Smooth muscle cell (in vitro differentiated cells): ENCODE data around the gene FLT1. TPM values are rescaled to one million over a fixed set of nuclear protein-coding genes. Genes with fewer than 3 reads are reported as not detected.

Experiments
- DNase-seq: peaks from one replicate; lab custom pipeline; 2025; ENCODE audit not compliant: unreplicated experiment; lab: John Stamatoyannopoulos, UW
- H2AFZ ChIP-seq: fragments of 200-600 bp; sonication (generic); 2 replicates; pipeline ENCODE4 v1.6.0; 2016; ENCODE audit warnings: antibody characterized with exemption, low read depth, mild to moderate bottlenecking
- H3F3A ChIP-seq: fragments of 200-600 bp; sonication (generic); 2 replicates; pipeline ENCODE4 v1.6.0; 2017; ENCODE audit warnings: antibody characterized with exemption, low read depth
- H3K27ac ChIP-seq: fragments of 200-600 bp; sonication (generic); 2 replicates; pipeline ENCODE4 v1.5.1; 2016; ENCODE audit warnings: low read depth, mild to moderate bottlenecking
- H3K27me3 ChIP-seq: fragments of 200-600 bp; sonication (generic); 2 replicates; pipeline ENCODE4 v1.6.1; 2016; ENCODE audit warnings: low read depth, mild to moderate bottlenecking
- H3K36me3 ChIP-seq: fragments of 200-600 bp; sonication (generic); 2 replicates; pipeline ENCODE4 v1.5.1; 2016; ENCODE audit warnings: low read depth
- H3K4me1 ChIP-seq: fragments of 200-600 bp; sonication (generic); 2 replicates; pipeline ENCODE4 v1.5.1; 2016; ENCODE audit warnings: low read depth
- H3K4me2 ChIP-seq: fragments of 200-600 bp; sonication (generic); 2 replicates; pipeline ENCODE4 v1.6.0; 2016; ENCODE audit warnings: mild to moderate bottlenecking
- H3K4me3 ChIP-seq: fragments of 200-600 bp; sonication (generic); 2 replicates; pipeline ENCODE4 v1.5.1; 2016; ENCODE audit warnings: mild to moderate bottlenecking
- H3K79me2 ChIP-seq: fragments of 200-600 bp; sonication (generic); 2 replicates; pipeline ENCODE4 v1.6.0; 2016; ENCODE audit warnings: low read depth, mild to moderate bottlenecking
- H3K9ac ChIP-seq: fragments of 200-600 bp; sonication (generic); 2 replicates; pipeline ENCODE4 v1.6.0; 2016; ENCODE audit warnings: low read depth
- H3K9me3 ChIP-seq: fragments of 200-600 bp; sonication (generic); replicated peaks from 2 replicates; pipeline ENCODE4 v1.5.1; 2016; ENCODE audit warnings: low read depth
- H4K20me1 ChIP-seq: fragments of 200-600 bp; sonication (generic); 2 replicates; pipeline ENCODE4 v1.6.0; 2016; ENCODE audit warnings: low read depth
- WGBS: methylation state at CpG from one replicate; pipeline ENCODE4 v1.1.7; 2016; ENCODE audit warnings: low lambda C conversion rate; 5-methylcytosine and 5-hydroxymethylcytosine counted together
- polyA plus RNA-seq: library from polyadenylated mRNA; unstranded; fragments of >200 nt; fragmentation: Nextera tagmentation; extraction: Ambion mirVana; gene quantifications from 2 replicates; pipeline ENCODE4 v1.2.1, GENCODE V29; 2016
- total RNA-seq: library from RNA; depleted of rRNA; stranded (reverse); fragments of >200 nt; gene quantifications from 2 replicates; pipeline ENCODE4 v1.2.3, GENCODE V29; 2014
- TF ChIP-seq, protein P1 (sequence below): fragments of 200-600 bp; sonication (generic); IDR thresholded peaks from 2 replicates; pipeline ENCODE4 v1.5.1; 2017; ENCODE audit warnings: borderline replicate concordance, mild to moderate bottlenecking, antibody characterized with exemption; ENCODE audit not compliant: insufficient read depth, poor library complexity, severe bottlenecking

Gene FLT1
- total and polyA plus RNA-seq, 2 experiments from 2014 or later, result 495 to 738 TPM

DNA sequence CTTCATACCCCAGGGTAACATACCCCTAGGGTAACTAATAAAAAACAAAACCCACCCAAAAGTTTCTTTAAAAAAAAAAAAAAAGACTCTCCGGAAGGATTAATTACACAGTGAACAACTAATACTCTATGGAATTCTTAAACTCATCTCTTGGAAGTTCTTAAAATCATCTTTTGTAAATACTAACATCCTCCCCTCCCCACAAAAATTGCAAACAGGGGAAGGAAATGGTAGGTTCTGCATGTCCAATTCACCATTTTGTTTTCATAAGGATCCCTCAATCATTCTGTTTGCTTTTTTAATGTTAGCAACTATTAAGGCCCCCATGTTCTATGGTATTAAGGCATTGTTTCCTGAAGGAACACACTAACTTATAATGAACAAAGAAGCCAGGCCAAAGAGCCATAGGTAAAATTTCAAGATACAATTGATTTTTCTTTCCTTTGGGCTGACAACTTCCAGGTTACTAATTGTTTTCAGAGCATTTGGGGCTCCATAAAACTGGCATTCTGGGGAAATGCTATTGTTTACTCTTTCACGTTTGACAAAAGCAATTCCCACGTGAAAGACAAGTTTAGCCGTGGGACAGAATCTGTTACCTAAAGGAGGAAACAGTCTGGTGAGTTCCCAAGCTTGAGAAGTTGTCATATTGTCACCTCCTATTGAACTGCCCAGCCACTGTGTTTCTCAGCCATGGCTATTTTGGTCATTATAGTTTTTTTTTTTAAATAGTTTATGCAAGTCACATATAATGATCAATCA is 107.0 kb downstream of the FLT1 start:
- no peak overlapping the region for H3K4me3 ChIP-seq
- H3K4me2 ChIP-seq, result peak overlapping the region; percentile 7
- H3K36me3 ChIP-seq, result peaks cover 16% of the 10 kb centered on the region
- peaks cover 59% of the 10 kb centered on the region for H4K20me1 ChIP-seq
- H3K27me3 ChIP-seq, result no peaks in the 10 kb centered on the region
- DNase-seq, result no peak
- peaks cover 11% of the 10 kb centered on the region for H3K79me2 ChIP-seq
- H3F3A ChIP-seq, result peaks cover 49% of the 10 kb centered on the region
- peak overlapping the region; percentile 63 for H3K27ac ChIP-seq
- peaks cover 11% of the 10 kb centered on the region for H3K4me1 ChIP-seq
- H3K9me3 ChIP-seq, result no peaks in the 10 kb centered on the region
- WGBS, result 58% methylated on average over 4 of the region's 4 CpGs
- H2AFZ ChIP-seq, result no peak overlapping the region
- TF ChIP-seq, protein P1, sequence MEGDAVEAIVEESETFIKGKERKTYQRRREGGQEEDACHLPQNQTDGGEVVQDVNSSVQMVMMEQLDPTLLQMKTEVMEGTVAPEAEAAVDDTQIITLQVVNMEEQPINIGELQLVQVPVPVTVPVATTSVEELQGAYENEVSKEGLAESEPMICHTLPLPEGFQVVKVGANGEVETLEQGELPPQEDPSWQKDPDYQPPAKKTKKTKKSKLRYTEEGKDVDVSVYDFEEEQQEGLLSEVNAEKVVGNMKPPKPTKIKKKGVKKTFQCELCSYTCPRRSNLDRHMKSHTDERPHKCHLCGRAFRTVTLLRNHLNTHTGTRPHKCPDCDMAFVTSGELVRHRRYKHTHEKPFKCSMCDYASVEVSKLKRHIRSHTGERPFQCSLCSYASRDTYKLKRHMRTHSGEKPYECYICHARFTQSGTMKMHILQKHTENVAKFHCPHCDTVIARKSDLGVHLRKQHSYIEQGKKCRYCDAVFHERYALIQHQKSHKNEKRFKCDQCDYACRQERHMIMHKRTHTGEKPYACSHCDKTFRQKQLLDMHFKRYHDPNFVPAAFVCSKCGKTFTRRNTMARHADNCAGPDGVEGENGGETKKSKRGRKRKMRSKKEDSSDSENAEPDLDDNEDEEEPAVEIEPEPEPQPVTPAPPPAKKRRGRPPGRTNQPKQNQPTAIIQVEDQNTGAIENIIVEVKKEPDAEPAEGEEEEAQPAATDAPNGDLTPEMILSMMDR, result no peak
- peak overlapping the region; percentile 31 for H3K9ac ChIP-seq

DNA sequence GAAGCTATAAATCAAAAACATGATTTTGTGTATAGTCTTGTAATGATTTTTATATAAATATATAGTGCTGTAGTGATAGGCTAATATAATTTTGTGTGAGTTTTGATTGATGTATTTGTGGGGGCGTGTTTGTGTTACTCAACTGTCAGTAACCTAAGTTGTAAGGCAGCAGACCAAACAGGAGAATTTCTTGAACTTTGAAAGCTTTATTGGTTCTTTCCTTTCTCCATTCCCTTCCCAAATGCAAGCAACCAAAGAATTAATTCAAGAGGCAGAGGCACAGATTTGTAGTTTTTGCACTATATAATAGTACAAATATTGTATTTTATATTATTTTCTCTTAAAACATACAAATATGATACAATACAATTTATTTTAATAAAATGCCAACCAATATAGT is 109.6 kb downstream of the FLT1 start:
- Histone ChIP-seq H3K4me3 (no peak overlapping the region), H3K4me1 (peaks cover 11% of the 10 kb centered on the region), H3K27me3 (no peaks in the 10 kb centered on the region), H2AFZ (no peak overlapping the region), H3K79me2 (peaks cover 11% of the 10 kb centered on the region), H3K27ac (peak overlapping the region; percentile 63), H3K4me2 (no peak overlapping the region), H3K9ac (no peak overlapping the region), H3K36me3 (peaks cover 22% of the 10 kb centered on the region), H3F3A (peaks cover 51% of the 10 kb centered on the region), H4K20me1 (peaks cover 50% of the 10 kb centered on the region), H3K9me3 (no peaks in the 10 kb centered on the region)
- TF ChIP-seq, protein P1, result no peak
- WGBS, result 100% methylated on average over 1 of the region's 1 CpG
- DNase-seq, result no peak

DNA sequence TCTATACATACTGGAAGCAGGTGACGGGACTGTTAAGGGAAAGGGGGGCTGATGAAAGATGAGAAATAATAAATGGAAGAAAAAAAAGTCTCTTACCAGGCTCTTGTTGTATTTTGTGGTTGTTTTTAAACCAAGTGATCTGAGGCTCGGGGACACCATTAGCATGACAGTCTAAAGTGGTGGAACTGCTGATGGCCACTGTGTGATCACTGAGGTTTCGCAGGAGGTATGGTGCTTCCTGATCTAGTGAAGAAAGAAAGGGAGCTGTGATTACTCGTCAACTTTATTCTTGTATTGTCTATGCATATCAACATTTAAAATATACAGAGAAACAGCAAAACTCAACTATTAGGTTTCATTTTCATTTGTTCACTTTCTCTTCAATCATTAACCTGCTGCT is 110.1 kb downstream of the FLT1 start:
- WGBS, result 94% methylated on average over 4 of the region's 4 CpGs
- H3K27ac ChIP-seq, result peak overlapping the region; percentile 63
- peaks cover 45% of the 10 kb centered on the region for H4K20me1 ChIP-seq
- no peaks in the 10 kb centered on the region for H3K9me3 ChIP-seq
- peaks cover 51% of the 10 kb centered on the region for H3F3A ChIP-seq
- H3K9ac ChIP-seq, result no peak overlapping the region
- no peak overlapping the region for H2AFZ ChIP-seq
- peaks cover 11% of the 10 kb centered on the region for H3K79me2 ChIP-seq
- no peaks in the 10 kb centered on the region for H3K27me3 ChIP-seq
- H3K4me2 ChIP-seq, result no peak overlapping the region
- DNase-seq, result no peak
- peaks cover 11% of the 10 kb centered on the region for H3K4me1 ChIP-seq
- H3K4me3 ChIP-seq, result no peak overlapping the region
- TF ChIP-seq, protein P1, result no peak
- peaks cover 22% of the 10 kb centered on the region for H3K36me3 ChIP-seq

DNA sequence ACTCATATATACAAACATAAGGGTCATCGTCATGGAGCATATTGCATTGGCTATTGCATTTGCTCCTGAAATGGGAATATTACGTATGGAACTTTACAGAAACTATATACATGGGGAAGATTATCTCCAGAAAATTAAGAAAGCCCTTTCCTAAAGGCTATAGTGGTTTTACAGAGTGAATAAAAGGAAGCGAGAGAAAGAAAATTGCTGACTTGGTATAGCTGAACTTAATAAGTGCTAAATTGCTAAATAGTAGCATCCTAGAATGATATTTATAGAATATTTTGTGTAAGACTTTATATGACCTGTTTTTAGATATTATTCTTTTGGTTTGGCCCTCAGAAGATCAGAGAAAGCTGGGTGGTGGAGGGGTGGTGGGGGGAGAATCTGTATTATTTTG is 114.6 kb downstream of the FLT1 start:
- Histone ChIP-seq H3K4me1 (no peaks in the 10 kb centered on the region), H3K27me3 (no peaks in the 10 kb centered on the region), H3K4me3 (no peak overlapping the region), H3K36me3 (peaks cover 16% of the 10 kb centered on the region), H3K79me2 (no peaks in the 10 kb centered on the region), H3K9ac (no peak overlapping the region), H3K9me3 (no peaks in the 10 kb centered on the region), H3F3A (peaks cover 48% of the 10 kb centered on the region), H3K27ac (peak overlapping the region; percentile 29), H3K4me2 (no peak overlapping the region), H4K20me1 (peaks cover 13% of the 10 kb centered on the region), H2AFZ (no peak overlapping the region)
- 94% methylated on average over 3 of the region's 3 CpGs for whole genome bisulfite sequencing
- no peak for DNase-seq
- TF ChIP-seq, protein P1, result no peak
